ENCODE data around the gene ZNF302.

DNA sequence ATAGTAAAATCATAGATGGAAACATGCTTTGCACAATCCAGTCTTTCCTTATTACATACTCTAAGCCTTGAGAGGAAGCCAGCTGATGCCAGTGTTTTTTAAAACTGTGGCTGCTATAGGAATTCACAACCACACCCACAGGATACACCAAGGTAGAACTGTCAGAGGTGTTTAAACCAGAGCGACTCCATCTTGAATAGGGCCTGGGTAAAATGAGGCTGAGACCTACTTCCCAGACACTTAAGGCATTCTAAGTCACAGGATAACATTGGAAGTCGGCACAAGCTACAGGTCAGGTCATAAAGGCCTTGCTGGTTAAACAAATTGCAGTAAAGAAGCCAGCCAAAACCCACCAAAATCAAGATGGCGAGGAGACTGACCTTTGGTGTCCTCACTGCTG lies 2.2 kb upstream of the ZNF302 start:
- TF ChIP-seq POLR2A (IDR thresholded peaks at IDR 0.05), result no peak
- TF ChIP-seq, protein P1, sequence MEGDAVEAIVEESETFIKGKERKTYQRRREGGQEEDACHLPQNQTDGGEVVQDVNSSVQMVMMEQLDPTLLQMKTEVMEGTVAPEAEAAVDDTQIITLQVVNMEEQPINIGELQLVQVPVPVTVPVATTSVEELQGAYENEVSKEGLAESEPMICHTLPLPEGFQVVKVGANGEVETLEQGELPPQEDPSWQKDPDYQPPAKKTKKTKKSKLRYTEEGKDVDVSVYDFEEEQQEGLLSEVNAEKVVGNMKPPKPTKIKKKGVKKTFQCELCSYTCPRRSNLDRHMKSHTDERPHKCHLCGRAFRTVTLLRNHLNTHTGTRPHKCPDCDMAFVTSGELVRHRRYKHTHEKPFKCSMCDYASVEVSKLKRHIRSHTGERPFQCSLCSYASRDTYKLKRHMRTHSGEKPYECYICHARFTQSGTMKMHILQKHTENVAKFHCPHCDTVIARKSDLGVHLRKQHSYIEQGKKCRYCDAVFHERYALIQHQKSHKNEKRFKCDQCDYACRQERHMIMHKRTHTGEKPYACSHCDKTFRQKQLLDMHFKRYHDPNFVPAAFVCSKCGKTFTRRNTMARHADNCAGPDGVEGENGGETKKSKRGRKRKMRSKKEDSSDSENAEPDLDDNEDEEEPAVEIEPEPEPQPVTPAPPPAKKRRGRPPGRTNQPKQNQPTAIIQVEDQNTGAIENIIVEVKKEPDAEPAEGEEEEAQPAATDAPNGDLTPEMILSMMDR (IDR thresholded peaks at IDR 0.05), result no peak
